ENCODE results near the gene LCN10.

- TF ChIP-seq CTCF (IDR thresholded peaks at IDR 0.05; ENCODE audit: borderline replicate concordance, extremely low read depth, low read length, poor library complexity, severe bottlenecking) (no peak), EZH2 (IDR thresholded peaks at IDR 0.05; ENCODE audit: borderline replicate concordance, low read depth, low read length, severe bottlenecking) (no peak)
These were observed 48.1 kb upstream of the LCN10 start, which contains the start of gene TMEM141 for GRCh38 chr9:136790640-136791515.

Data from DND-41 (cell line).